ENCODE results near the gene RAB33A. TPM values are rescaled to one million over a fixed set of nuclear protein-coding genes. Genes with fewer than 3 reads are reported as not detected.

The RAB33A gene
- total and polyA plus RNA-seq, 9 of the 15 experiments (the other 6 are each of a cell fraction or from before 2014, with no cell fraction given): 0.04 to 0.20 (median 0.06) TPM; not detected in 4

DNA sequence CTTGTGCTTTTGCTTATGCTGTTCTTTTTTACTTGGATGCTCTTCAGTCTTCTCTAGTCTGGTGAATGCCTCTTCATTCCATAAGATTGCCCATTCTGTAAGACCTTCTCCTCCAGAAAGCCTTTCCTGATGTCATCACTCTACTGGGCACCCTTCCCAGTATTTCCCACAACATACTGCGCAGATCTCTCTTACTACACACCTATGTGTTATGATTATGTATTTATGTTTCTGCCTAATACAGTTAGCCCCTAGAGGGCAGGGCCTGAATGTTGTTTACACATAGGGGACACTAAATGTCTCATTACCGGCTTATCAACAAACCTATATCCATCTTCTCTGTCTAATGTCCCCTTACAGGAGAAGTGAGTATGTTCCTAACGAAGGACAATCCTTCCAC is 27.3 kb upstream of the RAB33A start (continued):
- TF ChIP-seq, protein P1, sequence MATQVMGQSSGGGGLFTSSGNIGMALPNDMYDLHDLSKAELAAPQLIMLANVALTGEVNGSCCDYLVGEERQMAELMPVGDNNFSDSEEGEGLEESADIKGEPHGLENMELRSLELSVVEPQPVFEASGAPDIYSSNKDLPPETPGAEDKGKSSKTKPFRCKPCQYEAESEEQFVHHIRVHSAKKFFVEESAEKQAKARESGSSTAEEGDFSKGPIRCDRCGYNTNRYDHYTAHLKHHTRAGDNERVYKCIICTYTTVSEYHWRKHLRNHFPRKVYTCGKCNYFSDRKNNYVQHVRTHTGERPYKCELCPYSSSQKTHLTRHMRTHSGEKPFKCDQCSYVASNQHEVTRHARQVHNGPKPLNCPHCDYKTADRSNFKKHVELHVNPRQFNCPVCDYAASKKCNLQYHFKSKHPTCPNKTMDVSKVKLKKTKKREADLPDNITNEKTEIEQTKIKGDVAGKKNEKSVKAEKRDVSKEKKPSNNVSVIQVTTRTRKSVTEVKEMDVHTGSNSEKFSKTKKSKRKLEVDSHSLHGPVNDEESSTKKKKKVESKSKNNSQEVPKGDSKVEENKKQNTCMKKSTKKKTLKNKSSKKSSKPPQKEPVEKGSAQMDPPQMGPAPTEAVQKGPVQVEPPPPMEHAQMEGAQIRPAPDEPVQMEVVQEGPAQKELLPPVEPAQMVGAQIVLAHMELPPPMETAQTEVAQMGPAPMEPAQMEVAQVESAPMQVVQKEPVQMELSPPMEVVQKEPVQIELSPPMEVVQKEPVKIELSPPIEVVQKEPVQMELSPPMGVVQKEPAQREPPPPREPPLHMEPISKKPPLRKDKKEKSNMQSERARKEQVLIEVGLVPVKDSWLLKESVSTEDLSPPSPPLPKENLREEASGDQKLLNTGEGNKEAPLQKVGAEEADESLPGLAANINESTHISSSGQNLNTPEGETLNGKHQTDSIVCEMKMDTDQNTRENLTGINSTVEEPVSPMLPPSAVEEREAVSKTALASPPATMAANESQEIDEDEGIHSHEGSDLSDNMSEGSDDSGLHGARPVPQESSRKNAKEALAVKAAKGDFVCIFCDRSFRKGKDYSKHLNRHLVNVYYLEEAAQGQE (IDR thresholded peaks at IDR 0.05; ENCODE audit: borderline replicate concordance): peak; percentile 34; the same call in 1 of the 2 replicates
- TF ChIP-seq, protein P1 (CRISPR knock-in tag; IDR thresholded peaks at IDR 0.05; ENCODE audit: low read depth): no peak

DNA sequence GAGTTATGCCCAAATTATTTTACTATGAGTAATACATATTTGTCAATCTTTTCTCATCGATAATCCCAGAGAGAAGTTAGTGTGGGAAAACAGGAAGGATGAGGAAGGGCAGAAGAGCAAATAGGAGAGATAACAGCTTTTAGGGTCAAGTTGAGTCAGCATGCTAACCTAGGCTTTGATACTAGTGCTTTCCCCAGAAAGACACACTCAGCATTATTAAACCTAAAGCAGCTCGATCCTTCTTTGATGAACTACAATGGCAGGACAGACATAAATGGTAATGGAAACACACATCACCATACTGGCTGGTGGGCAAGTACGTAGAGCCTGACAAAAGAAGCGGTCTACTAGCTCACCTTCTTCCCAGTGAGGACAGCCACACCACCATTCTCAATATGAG is 26.6 kb upstream of the RAB33A start:
- no peak for ATAC-seq
- Histone ChIP-seq H3K4me1 (replicated peaks in 1 of 2; ENCODE audit: control insufficient read depth in 2 of 2, insufficient read depth in 2 of 2, low read length in 2 of 2) (peaks cover 0 to 1% of the 10 kb centered on the region in 2 experiments; a peak in 2 of 5 replicates), H3K27ac (ENCODE audit: extremely low read depth, low read depth, low read length) (no peak overlapping the region), H2AFZ (ENCODE audit: low read depth, low read length) (no peak overlapping the region), H3K9me3 (replicated peaks; ENCODE audit: control insufficient read depth, insufficient read depth, low read depth, low read length) (no peaks in the 10 kb centered on the region), H3K4me2 (ENCODE audit: insufficient read depth, low read length) (no peak overlapping the region), H3K4me3 (no peak overlapping the region), H3K9me1 (ENCODE audit: control insufficient read depth, insufficient read depth, low read length) (no peaks in the 10 kb centered on the region), H3K9ac (ENCODE audit: insufficient read depth in 1 of 2, low read depth in 2 of 2, low read length in 2 of 2) (no peak overlapping the region), H3K79me2 (ENCODE audit: control insufficient read depth, insufficient read depth, low read length) (no peaks in the 10 kb centered on the region), H3K27me3 (ENCODE audit: control insufficient read depth in 2 of 2, insufficient read depth in 2 of 2, low read length in 2 of 2) (no peaks in the 10 kb centered on the region), H4K20me1 (replicated peaks; ENCODE audit: control insufficient read depth, insufficient read depth, low read length) (no peaks in the 10 kb centered on the region), H3K36me3 (ENCODE audit: control insufficient read depth, insufficient read depth, low read length) (peaks cover 67% of the 10 kb centered on the region)
- in situ Hi-C loops (cut with MboI): no loop called here
- WGBS (ENCODE audit: insufficient coverage, low coverage, missing lambda C conversion rate): 92% methylated on average over 4 of the region's 4 CpGs
- BruUV-seq (replicated peaks): no TSS peak
- CTCF ChIA-PET (ENCODE audit: low intra/inter-chr PET ratio): interaction anchor here (1.2 kb wide), 1 partner anchor 47 kb away, joined by 6 read pairs; no protein-coding TSS in a partner anchor
- TF ChIP-seq C11orf30 (IDR thresholded peaks at IDR 0.05; ENCODE audit: low read depth) (0 out of 2 replicates have a peak, but pooled peaks have one; percentile 32), ZNF316 (IDR thresholded peaks at IDR 0.05) (peak; percentile 67), GATA2 (CRISPR knock-in tag; IDR thresholded peaks at IDR 0.05) (no peak), USF1 (CRISPR knock-in tag; IDR thresholded peaks at IDR 0.05) (no peak), SRF (CRISPR knock-in tag; IDR thresholded peaks at IDR 0.05) (no peak)
- POLR2A ChIA-PET: interaction anchor here (0.9 to 2.5 kb wide), 2 partner anchors 10 to 12 kb away, joined by 3 to 7 read pairs; no protein-coding TSS in a partner anchor
- FAIRE-seq: no peak
- intact Hi-C loops (cut with micrococcal nuclease): no loop called here
- DNase-seq (ENCODE audit: extremely low read depth in 1 of 4, low spot score in 3 of 4): no peak

Data from K562 (cell line).